Keratinocyte (primary cell): ENCODE results near the gene SPOCK1. TPM values are rescaled to one million over a fixed set of nuclear protein-coding genes. Genes with fewer than 3 reads are reported as not detected.

Experiments
- DNase-seq: peaks from one replicate; pipeline ENCODE4 v3.0.0-alpha.2; 2011; ENCODE audit warnings: low read depth, missing footprints, low spot score
- FAIRE-seq: peaks from 2 replicates; lab custom pipeline; 2011; peaks lifted over from hg19 to GRCh38; lab: Jason Lieb, UNC
- H2AFZ ChIP-seq: 2 replicates; pipeline ENCODE4 v1.6.0; 2012; ENCODE audit warnings: low read length, control low read depth, inconsistent platforms; ENCODE audit not compliant: control insufficient read depth
- H3K27ac ChIP-seq: 2 replicates; pipeline ENCODE4 v1.5.1; 2011; ENCODE audit warnings: low read length; ENCODE audit not compliant: control insufficient read depth, insufficient read depth
- H3K27me3 ChIP-seq: 3 replicates; pipeline ENCODE4 v1.6.0; 2011; ENCODE audit warnings: low read length; ENCODE audit not compliant: control insufficient read depth, insufficient read depth; ENCODE audit errors: extremely low read depth
- H3K36me3 ChIP-seq, 2 experiments: 2 replicates in 1 of 2; 3 replicates in 1 of 2; pipeline ENCODE4 v1.5.1; 2011; ENCODE audit warnings: low read length in 2 of 2, mild to moderate bottlenecking in 1 of 2; ENCODE audit not compliant: control insufficient read depth in 2 of 2, insufficient read depth in 2 of 2; ENCODE audit errors: extremely low read depth in 1 of 2
- H3K4me1 ChIP-seq: 3 replicates; pipeline ENCODE4 v1.5.1; 2011; ENCODE audit warnings: low read length; ENCODE audit not compliant: control insufficient read depth, insufficient read depth; ENCODE audit errors: extremely low read depth
- H3K4me2 ChIP-seq: 3 replicates; pipeline ENCODE4 v1.6.0; 2011; ENCODE audit warnings: low read depth, low read length; ENCODE audit not compliant: control insufficient read depth, insufficient read depth; ENCODE audit errors: extremely low read depth
- H3K4me3 ChIP-seq, 3 experiments: fragments of 200-600 bp in 1 of 3; sonication (generic) in 1 of 3; 2 replicates in 2 of 3; 3 replicates in 1 of 3; pipeline ENCODE4 v1.5.1; 2011 to 2016; ENCODE audit warnings: low read length in 3 of 3, mild to moderate bottlenecking in 3 of 3, control low read depth in 2 of 3, inconsistent platforms in 1 of 3, low read depth in 1 of 3, mixed read lengths in 1 of 3, mixed run types in 1 of 3, moderate library complexity in 1 of 3; ENCODE audit not compliant: control insufficient read depth in 2 of 3, insufficient read depth in 2 of 3; ENCODE audit errors: extremely low read depth in 1 of 3
- H3K79me2 ChIP-seq: 2 replicates; pipeline ENCODE4 v1.6.0; 2012; ENCODE audit warnings: low read length; ENCODE audit not compliant: control insufficient read depth, insufficient read depth
- H3K9ac ChIP-seq: 3 replicates; pipeline ENCODE4 v1.6.0; 2011; ENCODE audit warnings: low read length; ENCODE audit not compliant: control insufficient read depth, insufficient read depth; ENCODE audit errors: extremely low read depth
- H3K9me1 ChIP-seq: 3 replicates; pipeline ENCODE4 v1.6.0; 2011; ENCODE audit warnings: low read length; ENCODE audit not compliant: control insufficient read depth, insufficient read depth; ENCODE audit errors: extremely low read depth
- H3K9me3 ChIP-seq: 2 replicates; pipeline ENCODE4 v1.5.1; 2012; ENCODE audit warnings: low read depth, low read length; ENCODE audit not compliant: control insufficient read depth
- H4K20me1 ChIP-seq: 3 replicates; pipeline ENCODE4 v1.6.0; 2011; ENCODE audit warnings: low read length; ENCODE audit not compliant: control insufficient read depth, insufficient read depth; ENCODE audit errors: extremely low read depth
- EZH2 ChIP-seq: IDR thresholded peaks from one replicate; pipeline ENCODE4 v1.6.1; 2012; ENCODE audit warnings: inconsistent platforms, mild to moderate bottlenecking, low read length, moderate library complexity
- dilution Hi-C: fragments of 300-500 bp; cut with MboI; formaldehyde crosslinking; loops from one replicate; pipeline ENCODE4 v1.7.0; 2020; ENCODE audit warnings: low sequenced_read_pairs; ENCODE audit not compliant: extremely low pct_ligation_motif_present
- polyA plus RNA-seq, 5 experiments: library from polyadenylated mRNA; depleted of rRNA in 3 of 5; stranded (reverse) in 3 of 5; stranded (forward) in 1 of 5; unstranded in 1 of 5; fragments of >200 nt; gene quantifications; 1 replicate in 1 of 5; 2 replicates in 3 of 5; 3 replicates in 1 of 5; pipeline versions ENCODE4 v1.2.1 to v1.2.3, GENCODE V29; 2011 to 2012; ENCODE audit warnings: missing spikeins in 2 of 5, low read depth in 1 of 5, low replicate concordance in 1 of 5
- TF ChIP-seq, protein P1 (sequence below), 3 experiments: IDR thresholded peaks in 1 of 3; conservative IDR thresholded peaks in 1 of 3; optimal IDR thresholded peaks in 1 of 3; 2 replicates in 2 of 3; 3 replicates in 1 of 3; pipeline versions ENCODE3 to v1.5.1; 2011; ENCODE audit warnings: low read length in 3 of 3, mild to moderate bottlenecking in 3 of 3, moderate library complexity in 2 of 3, control low read depth in 1 of 3, inconsistent platforms in 1 of 3; ENCODE audit not compliant: insufficient read depth in 2 of 3; ENCODE audit errors: extremely low read depth in 1 of 3

The SPOCK1 gene
- polyA plus RNA-seq, 1 donor (not counting 4 experiments of a cell fraction or from before 2014, with no cell fraction given): 5.5 TPM

DNA sequence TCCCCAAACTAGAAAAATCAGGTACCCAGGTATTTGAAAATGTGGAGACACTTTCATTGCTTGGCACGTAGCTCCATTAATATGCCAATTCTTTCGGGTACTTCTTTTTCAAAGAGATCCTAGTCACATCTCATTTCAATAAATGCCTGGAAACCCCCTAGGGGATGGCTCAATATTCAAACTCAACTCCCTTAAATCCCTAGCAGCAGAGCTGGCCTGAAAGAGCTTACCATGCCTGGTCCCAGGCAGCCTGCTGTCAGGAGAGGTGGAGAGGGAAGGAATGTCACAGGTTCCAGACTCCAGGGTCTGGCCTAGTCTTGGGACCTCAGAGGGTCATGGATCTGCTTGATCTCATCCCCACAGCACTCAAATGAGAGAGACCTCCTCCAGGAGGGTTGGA, 187.1 kb downstream of the SPOCK1 start:
- FAIRE-seq (no peak), DNase-seq (no peak)
- Histone ChIP-seq H3K9me1 (no peaks in the 10 kb centered on the region), H3K9ac (no peak overlapping the region), H3K9me3 (no peaks in the 10 kb centered on the region), H2AFZ (no peak overlapping the region), H3K4me2 (no peak overlapping the region), H3K79me2 (no peaks in the 10 kb centered on the region), H3K4me1 (peaks cover 18% of the 10 kb centered on the region), H3K36me3 (no peaks in the 10 kb centered on the region), H3K27me3 (no peaks in the 10 kb centered on the region), H3K27ac (no peak overlapping the region), H4K20me1 (no peaks in the 10 kb centered on the region), H3K4me3 (no peak overlapping the region)
- TF ChIP-seq, protein P1, sequence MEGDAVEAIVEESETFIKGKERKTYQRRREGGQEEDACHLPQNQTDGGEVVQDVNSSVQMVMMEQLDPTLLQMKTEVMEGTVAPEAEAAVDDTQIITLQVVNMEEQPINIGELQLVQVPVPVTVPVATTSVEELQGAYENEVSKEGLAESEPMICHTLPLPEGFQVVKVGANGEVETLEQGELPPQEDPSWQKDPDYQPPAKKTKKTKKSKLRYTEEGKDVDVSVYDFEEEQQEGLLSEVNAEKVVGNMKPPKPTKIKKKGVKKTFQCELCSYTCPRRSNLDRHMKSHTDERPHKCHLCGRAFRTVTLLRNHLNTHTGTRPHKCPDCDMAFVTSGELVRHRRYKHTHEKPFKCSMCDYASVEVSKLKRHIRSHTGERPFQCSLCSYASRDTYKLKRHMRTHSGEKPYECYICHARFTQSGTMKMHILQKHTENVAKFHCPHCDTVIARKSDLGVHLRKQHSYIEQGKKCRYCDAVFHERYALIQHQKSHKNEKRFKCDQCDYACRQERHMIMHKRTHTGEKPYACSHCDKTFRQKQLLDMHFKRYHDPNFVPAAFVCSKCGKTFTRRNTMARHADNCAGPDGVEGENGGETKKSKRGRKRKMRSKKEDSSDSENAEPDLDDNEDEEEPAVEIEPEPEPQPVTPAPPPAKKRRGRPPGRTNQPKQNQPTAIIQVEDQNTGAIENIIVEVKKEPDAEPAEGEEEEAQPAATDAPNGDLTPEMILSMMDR (optimal IDR thresholded peaks at IDR 0.05 in 1 of 3, IDR thresholded peaks at IDR 0.05 in 1 of 3, conservative IDR thresholded peaks at IDR 0.05 in 1 of 3; ENCODE audit: extremely low read depth in 1 of 3, insufficient read depth in 2 of 3, low read length in 3 of 3): no peak
- no peak for TF ChIP-seq EZH2
- dilution Hi-C loops: no loop called here

DNA sequence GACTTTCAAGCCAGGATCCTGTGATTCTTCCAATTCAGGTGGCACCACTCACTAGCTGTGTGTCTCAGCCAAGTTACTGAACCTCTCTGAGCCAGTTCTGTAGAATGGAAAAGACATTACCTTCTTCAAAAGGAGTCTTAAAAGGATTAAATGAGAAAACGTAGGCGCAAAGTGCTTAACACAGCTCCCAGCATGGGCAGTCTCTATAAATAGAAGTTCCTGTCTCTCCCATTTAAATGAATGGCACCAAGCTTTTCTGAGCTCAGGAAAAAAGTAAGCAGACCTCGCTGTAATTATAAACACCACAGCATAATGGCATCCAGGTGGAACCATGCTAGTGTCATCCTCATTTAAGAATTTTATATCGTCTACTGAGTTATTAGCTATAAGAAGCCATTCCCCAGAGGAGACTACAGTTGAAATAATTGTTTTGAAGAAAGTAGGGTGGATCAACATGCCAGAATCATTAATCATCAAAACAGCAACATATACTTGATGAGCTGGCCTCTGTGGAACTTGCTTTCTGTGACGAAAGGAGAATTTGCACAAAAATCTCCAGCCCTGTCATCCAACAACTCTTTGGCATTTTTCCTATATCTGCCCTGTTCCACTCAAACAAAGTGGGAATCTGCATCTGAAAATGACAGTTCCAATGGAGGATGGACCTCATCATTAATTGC, 188.9 kb downstream of the SPOCK1 start:
- H3K4me3 ChIP-seq: peak overlapping the region in 2 of 3 experiments; percentile 40 to 41
- H3K27me3 ChIP-seq: no peaks in the 10 kb centered on the region
- H4K20me1 ChIP-seq: no peaks in the 10 kb centered on the region
- H3K4me1 ChIP-seq: peaks cover 18% of the 10 kb centered on the region
- peak overlapping the region; percentile 18 for H3K9ac ChIP-seq
- TF ChIP-seq EZH2: no peak
- TF ChIP-seq, protein P1 (optimal IDR thresholded peaks at IDR 0.05 in 1 of 3, IDR thresholded peaks at IDR 0.05 in 1 of 3, conservative IDR thresholded peaks at IDR 0.05 in 1 of 3; ENCODE audit: extremely low read depth in 1 of 3, insufficient read depth in 2 of 3, low read length in 3 of 3): no peak
- H3K27ac ChIP-seq: peak overlapping the region; percentile 80
- peak; percentile 97 for FAIRE-seq
- no peaks in the 10 kb centered on the region for H3K79me2 ChIP-seq
- no peaks in the 10 kb centered on the region for H3K36me3 ChIP-seq
- peak; percentile 58 for DNase-seq
- H3K4me2 ChIP-seq: peak overlapping the region; percentile 77
- no peaks in the 10 kb centered on the region for H3K9me3 ChIP-seq
- no peaks in the 10 kb centered on the region for H3K9me1 ChIP-seq
- dilution Hi-C loops: no loop called here
- peak overlapping the region; percentile 73 for H2AFZ ChIP-seq
